Rectal smooth muscle tissue (tissue), 1 donor: ENCODE data around the gene GLIS1.

Source experiments
- H3K27ac ChIP-seq: one replicate; pipeline ENCODE4 v1.7.0; 2013; ENCODE audit warnings: low read depth, low read length, inconsistent platforms
- H3K27me3 ChIP-seq: one replicate; pipeline ENCODE4 v1.7.0; 2013; ENCODE audit warnings: low read length; ENCODE audit not compliant: control insufficient read depth, insufficient read depth
- H3K36me3 ChIP-seq: one replicate; pipeline ENCODE4 v1.7.0; 2013; ENCODE audit warnings: low read length; ENCODE audit not compliant: control insufficient read depth, insufficient read depth
- H3K4me1 ChIP-seq: one replicate; pipeline ENCODE4 v1.7.0; 2013; ENCODE audit warnings: low read length; ENCODE audit not compliant: control insufficient read depth, insufficient read depth
- H3K4me3 ChIP-seq: one replicate; pipeline ENCODE4 v1.7.0; 2013; ENCODE audit warnings: low read length
- H3K9ac ChIP-seq: one replicate; pipeline ENCODE4 v1.7.0; 2013; ENCODE audit warnings: low read length

Gene GLIS1

GRCh38 chr1:53462769-53463501 lies 276.0 kb downstream of the GLIS1 start:
- Histone ChIP-seq H3K27ac (no peak overlapping the region), H3K9ac (no peak overlapping the region), H3K36me3 (no peaks in the 10 kb centered on the region), H3K4me1 (no peaks in the 10 kb centered on the region), H3K4me3 (no peak overlapping the region), H3K27me3 (no peaks in the 10 kb centered on the region)

GRCh38 chr1:53462193-53462592 lies 276.8 kb downstream of the GLIS1 start:
- Histone ChIP-seq H3K4me3 (no peak overlapping the region), H3K27me3 (no peaks in the 10 kb centered on the region), H3K36me3 (no peaks in the 10 kb centered on the region), H3K4me1 (no peaks in the 10 kb centered on the region), H3K27ac (no peak overlapping the region), H3K9ac (no peak overlapping the region)

- Histone ChIP-seq H3K27me3 (no peaks in the 10 kb centered on the region), H3K4me1 (no peaks in the 10 kb centered on the region), H3K27ac (no peak overlapping the region), H3K4me3 (no peak overlapping the region), H3K36me3 (no peaks in the 10 kb centered on the region), H3K9ac (no peak overlapping the region)
Measured at GRCh38 chr1:53461323-53462044, 277.5 kb downstream of the GLIS1 start.

GRCh38 chr1:53460666-53461322 lies 278.2 kb downstream of the GLIS1 start:
- H3K4me3 ChIP-seq = no peak overlapping the region
- H3K27ac ChIP-seq = no peak overlapping the region
- no peak overlapping the region for H3K9ac ChIP-seq
- no peaks in the 10 kb centered on the region for H3K27me3 ChIP-seq
- H3K4me1 ChIP-seq = no peaks in the 10 kb centered on the region
- no peaks in the 10 kb centered on the region for H3K36me3 ChIP-seq

GRCh38 chr1:53460211-53460634 lies 278.7 kb downstream of the GLIS1 start:
- no peaks in the 10 kb centered on the region for H3K27me3 ChIP-seq
- H3K9ac ChIP-seq = no peak overlapping the region
- no peaks in the 10 kb centered on the region for H3K36me3 ChIP-seq
- H3K27ac ChIP-seq = no peak overlapping the region
- no peak overlapping the region for H3K4me3 ChIP-seq
- no peaks in the 10 kb centered on the region for H3K4me1 ChIP-seq

- no peak within 1 kb of the TSS for H3K9ac ChIP-seq
- no peaks in the 10 kb centered on the region for H3K27me3 ChIP-seq
- no peaks in the 10 kb centered on the region for H3K4me1 ChIP-seq
- no peak within 1 kb of the TSS for H3K27ac ChIP-seq
- H3K36me3 ChIP-seq = no peaks in the 10 kb centered on the region
- no peak within 1 kb of the TSS for H3K4me3 ChIP-seq
Measured at GRCh38 chr1:53459321-53460175, 279.4 kb downstream of the GLIS1 start, which contains the start of gene DMRTB1. DMRTB1 (plus strand) TSS chr1:53459399; CDS start chr1:53459454, 55 bp downstream.

GRCh38 chr1:53458634-53459033 lies 280.3 kb downstream of the GLIS1 start:
- no peaks in the 10 kb centered on the region for H3K4me1 ChIP-seq
- H3K4me3 ChIP-seq = no peak overlapping the region
- H3K27me3 ChIP-seq = no peaks in the 10 kb centered on the region
- no peak overlapping the region for H3K9ac ChIP-seq
- no peaks in the 10 kb centered on the region for H3K36me3 ChIP-seq
- H3K27ac ChIP-seq = no peak overlapping the region
